Ascending aorta (tissue), 2 donors: ENCODE measurements around the gene ADORA2A. TPM values are rescaled to one million over a fixed set of nuclear protein-coding genes. Genes with fewer than 3 reads are reported as not detected.
A peak's percentile ranks its signal among the peaks of the same experiment; 100 is the strongest.

Source experiments
- DNase-seq, 2 donors: peaks; one replicate each; pipeline ENCODE4 v3.0.0-alpha.2; 2019; ENCODE audit warnings: low spot score in 2 of 2
- H3K27ac ChIP-seq, 2 donors: fragments of 200-600 bp; sonication (generic); one replicate each; pipeline ENCODE4 v1.5.1; 2016 to 2017; ENCODE audit warnings: mild to moderate bottlenecking in 1 of 2
- H3K27me3 ChIP-seq: fragments of 200-600 bp; sonication (generic); one replicate; pipeline ENCODE4 v1.5.1; 2017
- H3K36me3 ChIP-seq, 2 donors: fragments of 200-600 bp; sonication (generic); one replicate each; pipeline ENCODE4 v1.5.1; 2016
- H3K4me1 ChIP-seq, 2 donors: fragments of 200-600 bp; sonication (generic); one replicate each; pipeline ENCODE4 v1.5.1; 2016 to 2017; ENCODE audit warnings: mild to moderate bottlenecking in 1 of 2
- H3K4me3 ChIP-seq, 2 donors: fragments of 200-600 bp; sonication (generic); one replicate each; pipeline ENCODE4 v1.5.1; 2016 to 2017; ENCODE audit warnings: mild to moderate bottlenecking in 1 of 2
- H3K9me3 ChIP-seq, 2 donors: fragments of 200-600 bp; sonication (generic); one replicate each; pipeline ENCODE4 v1.5.1; 2016
- intact Hi-C: fragments of 100-400 bp; cut with DNase I; formaldehyde crosslinking; loops from one replicate; pipeline ENCODE4 v1.15.1; 2023
- total RNA-seq: library from RNA; depleted of rRNA; stranded (reverse); fragments of >200 nt; gene quantifications from one replicate; pipeline ENCODE4 v1.1.0, GENCODE V29; 2016
- TF ChIP-seq, protein P1 (sequence below), 3 experiments: fragments of 200-600 bp in 2 of 3; fragments of 450-650 bp in 1 of 3; sonication (generic) in 2 of 3; IDR thresholded peaks; one replicate each; pipeline ENCODE4 v1.5.1; 2016 to 2019; ENCODE audit warnings: antibody characterized with exemption in 3 of 3, mild to moderate bottlenecking in 1 of 3, moderate library complexity in 1 of 3

Gene ADORA2A
- total RNA-seq, 1 donor from 2014 or later = 14.7 TPM

DNA sequence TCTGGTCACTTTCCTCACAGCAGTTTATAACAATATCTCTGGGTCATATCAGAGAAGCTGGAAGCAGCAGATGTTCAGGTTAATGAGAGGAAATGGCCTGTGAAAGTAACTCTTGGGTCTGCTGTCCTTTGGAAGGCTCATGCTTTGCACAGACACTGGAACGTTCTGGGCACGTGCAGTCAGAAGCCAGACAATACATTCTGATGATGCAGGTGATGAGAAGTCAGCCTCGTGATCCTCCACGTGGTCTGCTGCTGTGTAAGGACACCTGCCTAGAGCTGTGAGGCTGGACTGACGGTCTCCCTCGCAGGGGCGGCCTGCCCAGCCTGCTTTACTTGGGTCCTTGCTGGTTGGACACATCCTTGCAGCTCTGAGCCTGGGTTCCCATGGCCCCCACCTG lies 18.8 kb upstream of the ADORA2A start:
- no peak overlapping the region for H3K27ac ChIP-seq
- no peak overlapping the region for H3K4me3 ChIP-seq
- H3K4me1 ChIP-seq = peaks cover under 1 to 15% of the 10 kb centered on the region in 2 donors
- DNase-seq = peak in 1 of 2 donors; percentile 45
- no peaks in the 10 kb centered on the region for H3K27me3 ChIP-seq
- intact Hi-C loops = loop anchor here (5.0 kb wide), 1 partner anchor 564 kb away; no protein-coding TSS in a partner anchor
- no peaks in the 10 kb centered on the region for H3K9me3 ChIP-seq
- TF ChIP-seq, protein P1, sequence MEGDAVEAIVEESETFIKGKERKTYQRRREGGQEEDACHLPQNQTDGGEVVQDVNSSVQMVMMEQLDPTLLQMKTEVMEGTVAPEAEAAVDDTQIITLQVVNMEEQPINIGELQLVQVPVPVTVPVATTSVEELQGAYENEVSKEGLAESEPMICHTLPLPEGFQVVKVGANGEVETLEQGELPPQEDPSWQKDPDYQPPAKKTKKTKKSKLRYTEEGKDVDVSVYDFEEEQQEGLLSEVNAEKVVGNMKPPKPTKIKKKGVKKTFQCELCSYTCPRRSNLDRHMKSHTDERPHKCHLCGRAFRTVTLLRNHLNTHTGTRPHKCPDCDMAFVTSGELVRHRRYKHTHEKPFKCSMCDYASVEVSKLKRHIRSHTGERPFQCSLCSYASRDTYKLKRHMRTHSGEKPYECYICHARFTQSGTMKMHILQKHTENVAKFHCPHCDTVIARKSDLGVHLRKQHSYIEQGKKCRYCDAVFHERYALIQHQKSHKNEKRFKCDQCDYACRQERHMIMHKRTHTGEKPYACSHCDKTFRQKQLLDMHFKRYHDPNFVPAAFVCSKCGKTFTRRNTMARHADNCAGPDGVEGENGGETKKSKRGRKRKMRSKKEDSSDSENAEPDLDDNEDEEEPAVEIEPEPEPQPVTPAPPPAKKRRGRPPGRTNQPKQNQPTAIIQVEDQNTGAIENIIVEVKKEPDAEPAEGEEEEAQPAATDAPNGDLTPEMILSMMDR (IDR thresholded peaks at IDR 0.05) = no peak
- H3K36me3 ChIP-seq = peaks cover 27 to 30% of the 10 kb centered on the region in 2 donors

DNA sequence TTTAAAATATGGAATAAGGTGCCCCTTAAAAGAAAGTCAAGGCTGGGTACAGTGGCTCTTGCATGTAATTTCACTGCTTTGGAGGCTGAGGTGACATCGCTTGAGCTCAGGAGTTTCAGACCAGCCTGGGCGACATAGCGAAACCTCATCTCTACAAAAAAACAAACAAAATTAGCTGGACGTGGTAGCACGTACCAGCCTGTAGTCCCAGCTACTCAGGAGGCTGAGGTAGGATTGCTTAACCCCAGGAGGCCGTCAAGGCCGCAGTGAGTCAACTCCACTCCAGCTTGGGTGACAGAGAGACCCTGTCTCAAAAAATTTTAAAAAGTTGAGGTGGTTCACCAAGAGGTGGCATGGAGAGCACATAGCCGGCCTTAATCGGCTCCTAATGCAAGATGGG lies 17.7 kb upstream of the ADORA2A start:
- Histone ChIP-seq H3K4me3 (no peak overlapping the region), H3K27me3 (no peaks in the 10 kb centered on the region), H3K36me3 (peaks cover 36 to 38% of the 10 kb centered on the region in 2 donors), H3K9me3 (no peaks in the 10 kb centered on the region), H3K27ac (no peak overlapping the region), H3K4me1 (peaks cover 0 to 4% of the 10 kb centered on the region in 2 donors)
- TF ChIP-seq, protein P1 (IDR thresholded peaks at IDR 0.05) = no peak
- no peak for DNase-seq
- intact Hi-C loops = loop anchor here (5.0 kb wide), 1 partner anchor 563 kb away; no protein-coding TSS in a partner anchor

DNA sequence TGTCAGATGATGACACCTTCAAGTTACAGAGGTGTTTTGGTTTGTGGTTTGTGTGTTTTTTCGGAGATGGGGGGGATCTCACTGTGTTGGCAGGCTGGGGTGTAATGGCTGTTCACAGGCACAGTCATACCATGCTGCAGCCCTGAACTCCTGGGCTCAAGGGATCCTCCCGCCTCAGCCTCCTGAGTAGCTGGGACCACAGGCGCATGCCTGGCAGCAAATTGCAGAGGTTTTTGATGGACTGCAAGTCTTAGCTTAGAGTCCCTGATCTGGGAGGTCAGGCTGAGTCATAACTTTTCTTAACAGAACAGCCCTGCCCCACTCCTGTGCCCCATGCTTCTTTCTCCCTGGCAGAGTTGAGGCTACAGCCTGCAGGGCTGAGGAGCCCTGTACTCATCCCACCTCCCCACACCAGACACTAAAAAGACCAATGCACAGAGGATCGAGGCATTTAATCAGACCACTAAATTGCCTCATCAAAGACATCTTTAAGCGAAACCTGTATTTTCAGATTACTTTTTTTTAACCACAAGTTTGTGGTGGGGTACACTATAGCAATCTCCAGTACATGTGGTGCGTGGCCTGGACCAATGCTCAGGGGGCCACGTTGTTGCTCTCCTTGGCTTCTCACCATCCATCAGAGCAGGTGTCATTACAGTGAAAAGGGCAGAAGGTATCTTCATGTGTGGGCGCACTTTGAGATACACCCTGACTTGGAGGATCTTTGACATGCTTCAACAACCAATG lies 17.1 kb upstream of the ADORA2A start:
- no peak for DNase-seq
- H3K4me1 ChIP-seq = no peaks in the 10 kb centered on the region
- intact Hi-C loops = no loop called here
- no peak overlapping the region for H3K4me3 ChIP-seq
- no peaks in the 10 kb centered on the region for H3K27me3 ChIP-seq
- TF ChIP-seq, protein P1 (IDR thresholded peaks at IDR 0.05) = no peak
- H3K27ac ChIP-seq = no peak overlapping the region
- no peaks in the 10 kb centered on the region for H3K9me3 ChIP-seq
- H3K36me3 ChIP-seq = peaks cover 40 to 44% of the 10 kb centered on the region in 2 donors

DNA sequence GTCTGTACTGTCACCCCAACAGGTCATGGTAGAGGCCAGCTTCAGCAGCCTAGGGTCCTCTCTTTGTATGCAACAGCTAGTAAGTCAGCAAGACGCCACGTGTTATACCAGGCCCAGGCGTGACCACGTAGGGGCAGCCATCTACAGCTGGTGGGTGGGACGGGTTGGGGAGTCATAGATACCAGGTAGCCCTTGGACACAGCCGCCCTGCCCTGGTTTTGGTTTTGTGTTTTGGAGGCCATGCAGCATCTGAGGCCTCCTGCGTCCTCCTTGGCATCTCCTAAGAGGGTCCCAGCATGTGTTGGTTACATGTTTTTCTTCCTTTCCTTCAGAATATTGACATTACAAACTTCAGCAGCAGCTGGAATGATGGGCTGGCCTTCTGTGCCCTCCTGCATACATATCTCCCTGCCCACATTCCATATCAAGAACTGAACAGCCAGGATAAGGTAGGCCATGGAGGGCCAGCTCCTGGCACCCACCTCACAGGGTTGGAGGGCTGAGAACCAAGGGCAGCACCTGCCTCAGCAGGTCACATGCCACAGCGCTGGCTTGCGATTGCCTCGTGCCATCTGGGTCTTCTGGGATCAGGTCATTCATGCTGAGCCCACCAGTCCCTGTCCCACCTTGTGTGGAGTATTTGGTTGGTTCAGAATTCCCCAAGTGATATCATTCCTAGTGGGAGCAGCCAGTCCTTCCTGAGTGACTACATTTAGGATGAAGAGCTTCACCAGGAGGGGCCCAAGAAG lies 16.0 kb upstream of the ADORA2A start:
- Histone ChIP-seq H3K4me3 (no peak overlapping the region), H3K9me3 (no peaks in the 10 kb centered on the region), H3K4me1 (no peaks in the 10 kb centered on the region), H3K27me3 (no peaks in the 10 kb centered on the region), H3K27ac (no peak overlapping the region), H3K36me3 (peaks cover 43 to 55% of the 10 kb centered on the region in 2 donors)
- DNase-seq = no peak
- intact Hi-C loops = no loop called here
- TF ChIP-seq, protein P1 (IDR thresholded peaks at IDR 0.05) = no peak

DNA sequence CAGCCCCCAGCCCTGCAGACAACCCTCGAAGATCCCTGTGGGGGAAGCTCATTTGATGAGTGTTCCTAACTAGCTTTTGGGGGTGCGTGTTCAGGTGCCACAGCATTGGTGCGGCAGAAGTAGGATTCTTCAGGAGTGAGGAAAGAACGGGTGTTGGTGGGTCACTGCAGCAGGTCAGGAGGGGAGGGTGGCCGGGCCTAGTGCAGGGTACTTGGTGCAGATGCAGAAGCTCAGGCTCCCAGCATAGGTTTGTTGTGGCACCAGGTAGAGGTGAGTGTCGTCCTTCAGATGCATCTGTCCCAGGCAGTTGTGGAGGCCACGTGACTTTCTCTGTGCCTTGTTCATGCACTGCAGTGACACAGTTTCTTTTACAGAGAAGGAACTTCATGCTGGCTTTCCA lies 15.1 kb upstream of the ADORA2A start:
- Histone ChIP-seq H3K4me3 (no peak overlapping the region), H3K4me1 (no peaks in the 10 kb centered on the region), H3K36me3 (peaks cover 47 to 60% of the 10 kb centered on the region in 2 donors), H3K27ac (no peak overlapping the region), H3K9me3 (no peaks in the 10 kb centered on the region), H3K27me3 (no peaks in the 10 kb centered on the region)
- TF ChIP-seq, protein P1 (IDR thresholded peaks at IDR 0.05) = no peak
- DNase-seq = no peak
- intact Hi-C loops = no loop called here
